H1 (cell line): ENCODE results near the gene TAS1R1.

Source experiments
- SIX5 ChIP-seq: IDR thresholded peaks from 2 replicates; pipeline ENCODE4 v1.6.1; 2011; ENCODE audit warnings: mild to moderate bottlenecking, low read depth, low read length
- TAF1 ChIP-seq: IDR thresholded peaks from 2 replicates; pipeline ENCODE4 v1.6.1; 2011; ENCODE audit warnings: mild to moderate bottlenecking, low read depth, low read length
- ZNF274 ChIP-seq: IDR thresholded peaks from 2 replicates; pipeline ENCODE4 v1.7.0; 2012; ENCODE audit warnings: low read length, borderline replicate concordance; ENCODE audit errors: extremely low read depth

DNA sequence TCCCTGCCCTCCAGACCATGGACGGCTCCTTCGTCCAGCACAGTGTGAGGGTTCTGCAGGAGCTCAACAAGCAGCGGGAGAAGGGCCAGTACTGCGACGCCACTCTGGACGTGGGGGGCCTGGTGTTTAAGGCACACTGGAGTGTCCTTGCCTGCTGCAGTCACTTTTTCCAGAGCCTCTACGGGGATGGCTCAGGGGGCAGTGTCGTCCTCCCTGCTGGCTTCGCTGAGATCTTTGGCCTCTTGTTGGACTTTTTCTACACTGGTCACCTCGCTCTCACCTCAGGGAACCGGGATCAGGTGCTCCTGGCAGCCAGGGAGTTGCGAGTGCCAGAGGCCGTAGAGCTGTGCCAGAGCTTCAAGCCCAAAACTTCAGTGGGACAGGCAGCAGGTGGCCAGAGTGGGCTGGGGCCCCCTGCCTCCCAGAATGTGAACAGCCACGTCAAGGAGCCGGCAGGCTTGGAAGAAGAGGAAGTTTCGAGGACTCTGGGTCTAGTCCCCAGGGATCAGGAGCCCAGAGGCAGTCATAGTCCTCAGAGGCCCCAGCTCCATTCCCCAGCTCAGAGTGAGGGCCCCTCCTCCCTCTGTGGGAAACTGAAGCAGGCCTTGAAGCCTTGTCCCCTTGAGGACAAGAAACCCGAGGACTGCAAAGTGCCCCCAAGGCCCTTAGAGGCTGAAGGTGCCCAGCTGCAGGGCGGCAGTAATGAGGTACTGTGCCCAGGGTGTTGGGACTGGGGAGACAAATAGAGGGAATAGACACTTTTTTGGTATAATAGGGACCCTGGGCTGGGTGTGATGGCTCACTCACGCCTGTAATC lies 25.7 kb downstream of the TAS1R1 start:
- no peak for TF ChIP-seq TAF1
- TF ChIP-seq ZNF274, result no peak
- no peak for TF ChIP-seq SIX5
